Measurements from ENCODE around the gene KIF3A. TPM values are rescaled to one million over a fixed set of nuclear protein-coding genes. Genes with fewer than 3 reads are reported as not detected.

Gene KIF3A
- total RNA-seq, 2 experiments from 2014 or later = 16.8 to 19.3 TPM

- Mint-ChIP-seq H3K9me3 (no peaks in the 10 kb centered on the region), H3K27ac (peak within 1 kb of the TSS; percentile 77), H3K36me3 (peaks cover 13% of the 10 kb centered on the region), H3K27me3 (peaks cover 17% of the 10 kb centered on the region), H3K4me1 (peaks cover 30% of the 10 kb centered on the region), H3K4me3 (peak within 1 kb of the TSS; percentile 79)
- peak; percentile 80 for DNase-seq
- POLR2A ChIA-PET = interaction anchor here (0.5 to 2.8 kb wide), 11 partner anchors 10 to 250 kb away, joined by 3 to 22 read pairs (median 4); partner anchors contain the start of gene KIF3A
- peak; percentile 81 for ATAC-seq (ENCODE audit: low read depth)
These were observed 9.7 kb upstream of the KIF3A start, which contains the start of gene CCNI2 for GRCh38 chr5:132746954-132747615. TSS of gene CCNI2 (plus strand) at chr5:132747426. CDS start at chr5:132747496, 70 bp downstream.

- peak overlapping the region; percentile 77 for H3K27ac Mint-ChIP-seq
- DNase-seq = no peak
- no peaks in the 10 kb centered on the region for H3K9me3 Mint-ChIP-seq
- peaks cover 22% of the 10 kb centered on the region for H3K27me3 Mint-ChIP-seq
- no peak for ATAC-seq (ENCODE audit: low read depth)
- peaks cover 30% of the 10 kb centered on the region for H3K4me1 Mint-ChIP-seq
- POLR2A ChIA-PET = interaction anchor here (0.6 to 2.8 kb wide), 6 partner anchors 9 to 210 kb away, joined by 3 to 22 read pairs (median 3); partner anchors contain the start of gene KIF3A
- H3K36me3 Mint-ChIP-seq = peaks cover 10% of the 10 kb centered on the region
- H3K4me3 Mint-ChIP-seq = peak overlapping the region; percentile 79
These were observed 9.2 kb upstream of the KIF3A start for GRCh38 chr5:132746592-132746953.

DNA sequence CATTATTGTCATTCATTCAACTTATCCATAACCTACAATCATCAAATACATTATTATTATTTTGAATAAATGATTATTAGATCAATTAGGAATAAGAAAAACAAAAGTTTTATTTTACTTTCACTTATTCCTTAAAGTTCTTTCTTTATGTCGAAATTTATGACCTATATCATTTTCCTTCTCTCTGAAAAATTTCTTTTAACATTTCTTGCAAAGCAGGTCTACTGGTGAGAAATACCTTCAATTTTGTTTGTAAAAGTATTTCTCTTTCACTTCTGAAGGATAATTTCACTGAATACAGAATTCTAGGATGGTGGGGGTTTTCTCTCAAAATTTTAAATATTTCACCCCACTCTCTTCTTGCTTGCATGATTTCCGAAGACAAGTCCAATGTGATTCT is 7.3 kb upstream of the KIF3A start:
- ATAC-seq (ENCODE audit: low read depth) (no peak), DNase-seq (no peak)
- H3K4me1 Mint-ChIP-seq = peaks cover 13% of the 10 kb centered on the region
- H3K27ac Mint-ChIP-seq = no peak overlapping the region
- POLR2A ChIA-PET = no interaction called here
- no peaks in the 10 kb centered on the region for H3K36me3 Mint-ChIP-seq
- no peaks in the 10 kb centered on the region for H3K9me3 Mint-ChIP-seq
- H3K27me3 Mint-ChIP-seq = peaks cover 26% of the 10 kb centered on the region
- H3K4me3 Mint-ChIP-seq = no peak overlapping the region

- peaks cover 15% of the 10 kb centered on the region for H3K4me1 Mint-ChIP-seq
- H3K9me3 Mint-ChIP-seq = no peaks in the 10 kb centered on the region
- no peaks in the 10 kb centered on the region for H3K36me3 Mint-ChIP-seq
- peaks cover 26% of the 10 kb centered on the region for H3K27me3 Mint-ChIP-seq
- DNase-seq (no peak), ATAC-seq (ENCODE audit: low read depth) (no peak)
- H3K4me3 Mint-ChIP-seq = no peak overlapping the region
- no peak overlapping the region for H3K27ac Mint-ChIP-seq
- POLR2A ChIA-PET = no interaction called here
These were observed 5.3 kb upstream of the KIF3A start for GRCh38 chr5:132742626-132743025.

DNA sequence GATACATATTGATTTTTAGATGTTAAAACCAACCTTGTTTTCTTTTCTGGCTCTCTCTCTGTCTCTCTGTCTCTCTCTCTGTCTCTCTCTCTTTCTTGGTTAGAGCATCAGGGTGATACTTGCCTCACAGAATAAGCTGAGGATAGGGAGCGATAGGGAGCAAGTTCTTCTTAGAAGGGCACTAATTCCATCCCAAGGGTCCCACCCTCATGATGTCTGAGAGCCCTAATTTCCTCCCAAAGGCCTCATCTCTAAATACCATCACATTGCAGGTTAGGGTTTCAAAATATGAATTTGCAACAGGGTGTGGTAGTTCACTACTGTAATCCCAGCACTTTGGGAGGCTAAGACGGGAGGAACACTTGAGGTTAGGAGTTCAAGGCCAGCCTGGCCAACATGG is 4.8 kb upstream of the KIF3A start:
- no peak for DNase-seq
- no peaks in the 10 kb centered on the region for H3K9me3 Mint-ChIP-seq
- H3K27me3 Mint-ChIP-seq = peaks cover 26% of the 10 kb centered on the region
- no peak overlapping the region for H3K27ac Mint-ChIP-seq
- ATAC-seq (ENCODE audit: low read depth) = no peak
- POLR2A ChIA-PET = no interaction called here
- H3K4me3 Mint-ChIP-seq = no peak overlapping the region
- H3K36me3 Mint-ChIP-seq = no peaks in the 10 kb centered on the region
- peaks cover 17% of the 10 kb centered on the region for H3K4me1 Mint-ChIP-seq

DNA sequence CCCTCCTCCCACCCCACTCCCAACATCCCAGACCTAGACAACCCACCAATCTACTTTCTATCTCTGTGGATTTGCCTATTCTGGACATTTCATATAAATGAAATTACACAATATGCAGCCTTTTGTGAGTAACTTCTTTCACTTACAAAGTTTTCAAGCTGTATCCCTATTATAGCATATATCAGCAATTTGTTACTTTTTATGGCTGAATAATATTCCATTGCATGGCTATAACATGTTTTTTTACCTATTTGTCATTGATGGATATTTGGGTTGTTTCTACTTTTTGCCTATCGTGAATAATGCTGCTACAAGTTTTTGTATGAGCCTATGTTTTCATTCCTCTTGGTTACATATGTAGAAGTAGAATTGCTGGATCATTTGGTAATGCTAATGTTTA is 1.9 kb upstream of the KIF3A start:
- Mint-ChIP-seq H3K4me3 (no peak overlapping the region), H3K9me3 (no peaks in the 10 kb centered on the region), H3K27me3 (peaks cover 15% of the 10 kb centered on the region), H3K4me1 (peaks cover 31% of the 10 kb centered on the region), H3K27ac (no peak overlapping the region), H3K36me3 (peaks cover under 1% of the 10 kb centered on the region)
- POLR2A ChIA-PET = no interaction called here
- ATAC-seq (ENCODE audit: low read depth) = no peak
- DNase-seq = no peak

- H3K27me3 Mint-ChIP-seq = peaks cover 11% of the 10 kb centered on the region
- peak overlapping the region; percentile 86 for H3K27ac Mint-ChIP-seq
- ATAC-seq (ENCODE audit: low read depth) (no peak), DNase-seq (no peak)
- POLR2A ChIA-PET = interaction anchor here (0.6 to 2.7 kb wide), 7 partner anchors 9 to 99 kb away, joined by 3 to 22 read pairs (median 6); partner anchors contain the start of gene CCNI2
- peak overlapping the region; percentile 90 for H3K4me3 Mint-ChIP-seq
- H3K9me3 Mint-ChIP-seq = no peaks in the 10 kb centered on the region
- peaks cover 38% of the 10 kb centered on the region for H3K4me1 Mint-ChIP-seq
- peaks cover 6% of the 10 kb centered on the region for H3K36me3 Mint-ChIP-seq
These were observed 786 bp upstream of the KIF3A start for GRCh38 chr5:132737982-132738681.

DNA sequence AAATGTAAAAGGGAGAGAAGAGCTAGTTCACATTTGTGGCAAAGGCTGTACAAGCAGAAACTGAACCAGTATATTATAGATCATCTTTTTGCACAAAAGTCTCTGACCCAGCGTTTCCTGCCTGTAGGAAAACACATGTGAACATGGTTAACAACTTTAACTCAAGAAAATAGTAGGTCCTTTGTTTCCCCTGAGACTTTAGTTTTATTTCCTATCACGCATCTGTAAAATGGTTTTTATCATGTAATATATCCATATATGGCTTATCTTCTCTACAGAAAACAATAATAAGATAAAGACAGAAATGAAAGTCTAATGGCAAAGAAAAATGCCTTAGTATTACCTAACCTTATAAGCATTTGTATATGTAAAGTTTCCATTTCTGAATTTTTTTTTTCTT is 2.7 kb downstream of the KIF3A start:
- H3K27me3 Mint-ChIP-seq = no peaks in the 10 kb centered on the region
- peaks cover 14% of the 10 kb centered on the region for H3K36me3 Mint-ChIP-seq
- POLR2A ChIA-PET = no interaction called here
- no peak for DNase-seq
- H3K9me3 Mint-ChIP-seq = no peaks in the 10 kb centered on the region
- H3K27ac Mint-ChIP-seq = no peak overlapping the region
- H3K4me1 Mint-ChIP-seq = peaks cover 39% of the 10 kb centered on the region
- H3K4me3 Mint-ChIP-seq = no peak overlapping the region
- ATAC-seq (ENCODE audit: low read depth) = no peak

DNA sequence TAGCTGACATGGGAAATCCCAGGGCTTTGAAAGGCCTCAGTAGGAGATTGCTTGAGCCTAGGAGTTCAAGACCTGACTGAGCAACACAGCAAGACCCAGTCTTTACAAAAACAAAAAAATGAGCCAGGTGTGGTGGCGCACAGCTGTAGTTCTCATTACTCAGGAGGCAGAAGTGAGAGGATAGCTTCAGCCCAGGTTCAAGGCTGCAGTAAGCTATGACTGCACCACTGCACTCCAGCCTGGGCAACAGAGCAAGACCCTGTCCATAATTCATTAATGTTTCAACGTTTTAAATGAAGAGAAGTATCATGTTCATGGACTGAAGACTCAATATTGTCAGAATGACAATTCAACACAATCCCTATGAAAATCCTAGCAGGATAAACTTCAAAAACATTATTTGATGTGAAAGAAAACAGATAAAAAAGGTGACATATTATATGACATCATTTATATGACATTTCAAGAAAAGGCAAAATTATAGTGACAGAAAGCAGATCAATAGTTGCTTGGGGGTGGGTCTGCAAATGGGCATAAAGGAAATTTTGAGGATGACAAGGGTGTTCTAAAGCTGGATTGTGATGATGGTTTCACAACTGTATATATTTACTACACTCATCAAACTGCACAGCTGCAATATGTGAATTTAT is 3.7 kb downstream of the KIF3A start:
- ATAC-seq (ENCODE audit: low read depth) (no peak), DNase-seq (no peak)
- Mint-ChIP-seq H3K9me3 (no peaks in the 10 kb centered on the region), H3K4me3 (no peak overlapping the region), H3K36me3 (peaks cover 16% of the 10 kb centered on the region), H3K27ac (no peak overlapping the region), H3K27me3 (no peaks in the 10 kb centered on the region), H3K4me1 (peaks cover 36% of the 10 kb centered on the region)
- POLR2A ChIA-PET = no interaction called here

DNA sequence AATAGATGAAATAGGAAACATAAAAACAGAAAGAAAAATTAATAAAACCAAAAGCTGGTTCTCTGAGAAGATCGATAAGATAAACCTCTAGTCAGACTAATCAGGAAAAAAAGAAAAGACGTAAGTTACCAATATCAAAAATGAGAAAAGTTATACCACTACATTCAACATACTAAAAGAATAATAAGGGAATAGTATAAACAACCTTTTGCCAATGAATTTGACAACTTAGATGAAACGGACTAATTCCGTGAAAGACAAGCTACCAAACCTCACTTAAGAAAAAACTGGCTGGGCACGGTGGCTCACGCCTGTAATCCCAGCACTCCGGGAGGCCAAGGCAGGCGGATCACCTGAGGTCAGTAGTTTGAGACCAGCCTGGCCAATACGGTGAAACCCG is 7.5 kb downstream of the KIF3A start:
- Mint-ChIP-seq H3K36me3 (peaks cover 27% of the 10 kb centered on the region), H3K27ac (no peak overlapping the region), H3K9me3 (no peaks in the 10 kb centered on the region), H3K4me3 (no peak overlapping the region), H3K4me1 (peaks cover 16% of the 10 kb centered on the region), H3K27me3 (no peaks in the 10 kb centered on the region)
- no peak for ATAC-seq (ENCODE audit: low read depth)
- POLR2A ChIA-PET = interaction anchor here (0.6 kb wide), 1 partner anchor 615 kb away, joined by 4 read pairs; no protein-coding TSS in a partner anchor
- DNase-seq = no peak

DNA sequence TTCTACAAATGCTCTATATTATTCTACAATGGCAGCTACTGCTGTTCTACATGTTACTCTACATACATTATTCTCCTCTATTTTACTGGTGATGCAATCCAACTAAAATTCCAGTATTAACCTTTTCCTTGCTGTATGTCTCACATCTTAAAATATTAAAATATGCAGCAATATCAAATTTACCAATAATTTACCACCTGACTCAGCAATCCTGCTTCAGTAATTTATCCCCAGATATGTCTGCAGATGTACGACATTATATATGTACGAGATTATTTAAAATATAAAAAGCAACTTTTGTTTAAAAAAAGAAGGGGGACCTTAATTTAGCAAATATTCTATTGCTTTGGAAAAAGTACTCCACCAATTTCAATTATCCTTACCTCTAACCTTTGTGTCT is 11.6 kb downstream of the KIF3A start:
- DNase-seq = no peak
- no peak for ATAC-seq (ENCODE audit: low read depth)
- POLR2A ChIA-PET = no interaction called here
- Mint-ChIP-seq H3K36me3 (peaks cover 35% of the 10 kb centered on the region), H3K9me3 (no peaks in the 10 kb centered on the region), H3K27ac (no peak overlapping the region), H3K27me3 (no peaks in the 10 kb centered on the region), H3K4me1 (peaks cover 10% of the 10 kb centered on the region), H3K4me3 (no peak overlapping the region)

GRCh38 chr5:132718544-132719312 is 18.6 kb downstream of the KIF3A start:
- H3K4me3 Mint-ChIP-seq = no peak overlapping the region
- H3K27me3 Mint-ChIP-seq = no peaks in the 10 kb centered on the region
- peaks cover 29% of the 10 kb centered on the region for H3K36me3 Mint-ChIP-seq
- DNase-seq (no peak), ATAC-seq (ENCODE audit: low read depth) (no peak)
- H3K4me1 Mint-ChIP-seq = peaks cover 18% of the 10 kb centered on the region
- POLR2A ChIA-PET = interaction anchor here (1.1 kb wide), 1 partner anchor 9 kb away, joined by 3 read pairs; no protein-coding TSS in a partner anchor
- no peak overlapping the region for H3K27ac Mint-ChIP-seq
- H3K9me3 Mint-ChIP-seq = no peaks in the 10 kb centered on the region
